ENCODE measurements around the gene EIF5A2. TPM values are rescaled to one million over a fixed set of nuclear protein-coding genes. Genes with fewer than 3 reads are reported as not detected.
A peak's percentile ranks its signal among the peaks of the same experiment; 100 is the strongest.

EIF5A2 gene
- 9.5 and 15.2 TPM in 2 replicates for total RNA-seq

GRCh38 chr3:170908235-170909116, at the start of gene EIF5A2:
TSS of gene EIF5A2 (minus strand) at chr3:170908637. CDS start at chr3:170907806, 831 bp downstream.
- Histone ChIP-seq H3K27me3 (ENCODE audit: control insufficient read depth, insufficient read depth, low read length) (no peaks in the 10 kb centered on the region), H3K4me3 (ENCODE audit: low read depth, low read length) (peak within 1 kb of the TSS; percentile 78), H3K36me3 (ENCODE audit: control insufficient read depth, insufficient read depth, low read length) (no peaks in the 10 kb centered on the region)
- peak; percentile 82 for DNase-seq (ENCODE audit: low read depth)
- FAIRE-seq = no peak
- TF ChIP-seq CTCF (IDR thresholded peaks at IDR 0.05; ENCODE audit: insufficient read depth, low read length, severe bottlenecking) = no peak

GRCh38 chr3:170956647-170957046, 48.2 kb upstream of the EIF5A2 start:
- no peak for DNase-seq (ENCODE audit: low read depth)
- no peak for FAIRE-seq
- Histone ChIP-seq H3K36me3 (ENCODE audit: control insufficient read depth, insufficient read depth, low read length) (no peaks in the 10 kb centered on the region), H3K27me3 (ENCODE audit: control insufficient read depth, insufficient read depth, low read length) (no peaks in the 10 kb centered on the region), H3K4me3 (ENCODE audit: low read depth, low read length) (no peak overlapping the region)
- TF ChIP-seq CTCF (IDR thresholded peaks at IDR 0.05; ENCODE audit: insufficient read depth, low read length, severe bottlenecking) = no peak

GRCh38 chr3:170953736-170954135, 45.3 kb upstream of the EIF5A2 start:
- DNase-seq (ENCODE audit: low read depth) = no peak
- H3K27me3 ChIP-seq (ENCODE audit: control insufficient read depth, insufficient read depth, low read length) = no peaks in the 10 kb centered on the region
- H3K4me3 ChIP-seq (ENCODE audit: low read depth, low read length) = no peak overlapping the region
- TF ChIP-seq CTCF (IDR thresholded peaks at IDR 0.05; ENCODE audit: insufficient read depth, low read length, severe bottlenecking) = no peak
- peak; percentile 68 for FAIRE-seq
- no peaks in the 10 kb centered on the region for H3K36me3 ChIP-seq (ENCODE audit: control insufficient read depth, insufficient read depth, low read length)

GRCh38 chr3:170953229-170953628, 44.8 kb upstream of the EIF5A2 start:
- no peaks in the 10 kb centered on the region for H3K27me3 ChIP-seq (ENCODE audit: control insufficient read depth, insufficient read depth, low read length)
- TF ChIP-seq CTCF (IDR thresholded peaks at IDR 0.05; ENCODE audit: insufficient read depth, low read length, severe bottlenecking) = no peak
- DNase-seq (ENCODE audit: low read depth) (no peak), FAIRE-seq (peak; percentile 75)
- H3K4me3 ChIP-seq (ENCODE audit: low read depth, low read length) = no peak overlapping the region
- H3K36me3 ChIP-seq (ENCODE audit: control insufficient read depth, insufficient read depth, low read length) = no peaks in the 10 kb centered on the region

GRCh38 chr3:170949211-170949610, 40.8 kb upstream of the EIF5A2 start:
- DNase-seq (ENCODE audit: low read depth) (no peak), FAIRE-seq (no peak)
- Histone ChIP-seq H3K36me3 (ENCODE audit: control insufficient read depth, insufficient read depth, low read length) (no peaks in the 10 kb centered on the region), H3K4me3 (ENCODE audit: low read depth, low read length) (no peak overlapping the region), H3K27me3 (ENCODE audit: control insufficient read depth, insufficient read depth, low read length) (no peaks in the 10 kb centered on the region)
- TF ChIP-seq CTCF (IDR thresholded peaks at IDR 0.05; ENCODE audit: insufficient read depth, low read length, severe bottlenecking) = no peak

Data from bronchial epithelial cell (primary cell).